Stomach (tissue), 4 donors: Measurements from ENCODE around the gene BCAS3.

Source experiments
- EP300 ChIP-seq: sonication (generic); formaldehyde crosslinking; IDR thresholded peaks from one replicate; pipeline ENCODE4 v1.6.1; 2017; ENCODE audit warnings: antibody characterized with exemption
- POLR2A ChIP-seq, 4 donors: fragments of 450-650 bp; IDR thresholded peaks; one replicate each; pipeline ENCODE4 v1.6.1; 2016; ENCODE audit warnings: antibody characterized with exemption in 4 of 4, control low read depth in 2 of 4, mild to moderate bottlenecking in 1 of 4, moderate library complexity in 1 of 4
- POLR2AphosphoS5 ChIP-seq, 3 donors: sonication (generic); formaldehyde crosslinking; IDR thresholded peaks; one replicate each; pipeline ENCODE4 v1.6.1; 2016; ENCODE audit warnings: antibody characterized with exemption in 3 of 3
- TF ChIP-seq, protein P1 (sequence below), 7 experiments: fragments of 450-650 bp in 4 of 7; fragments of 200-600 bp in 3 of 7; sonication (generic) in 3 of 7; IDR thresholded peaks; one replicate each; pipeline ENCODE4 v1.5.1; 2016 to 2019; ENCODE audit warnings: antibody characterized with exemption in 7 of 7, control low read depth in 2 of 7, mild to moderate bottlenecking in 1 of 7

DNA sequence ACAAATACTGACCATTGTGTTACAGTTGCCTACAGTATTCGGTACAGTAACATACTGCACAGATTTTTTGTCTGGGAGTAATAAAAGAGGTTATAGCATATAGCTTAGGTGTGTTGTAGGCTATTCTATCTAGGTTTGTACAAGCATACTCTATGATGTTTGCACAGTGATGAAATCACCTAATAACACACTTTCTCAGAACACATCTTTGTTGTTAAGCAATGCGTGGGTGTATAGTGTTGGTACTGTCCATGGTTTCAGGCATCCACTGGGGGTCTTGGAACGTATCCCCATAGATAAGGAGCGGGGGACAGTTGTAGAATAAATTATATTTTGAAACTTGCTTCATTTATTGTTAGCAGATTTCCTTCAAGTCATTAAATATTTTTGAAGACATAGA is 428.7 kb downstream of the BCAS3 start:
- no peak for TF ChIP-seq EP300
- TF ChIP-seq, protein P1, sequence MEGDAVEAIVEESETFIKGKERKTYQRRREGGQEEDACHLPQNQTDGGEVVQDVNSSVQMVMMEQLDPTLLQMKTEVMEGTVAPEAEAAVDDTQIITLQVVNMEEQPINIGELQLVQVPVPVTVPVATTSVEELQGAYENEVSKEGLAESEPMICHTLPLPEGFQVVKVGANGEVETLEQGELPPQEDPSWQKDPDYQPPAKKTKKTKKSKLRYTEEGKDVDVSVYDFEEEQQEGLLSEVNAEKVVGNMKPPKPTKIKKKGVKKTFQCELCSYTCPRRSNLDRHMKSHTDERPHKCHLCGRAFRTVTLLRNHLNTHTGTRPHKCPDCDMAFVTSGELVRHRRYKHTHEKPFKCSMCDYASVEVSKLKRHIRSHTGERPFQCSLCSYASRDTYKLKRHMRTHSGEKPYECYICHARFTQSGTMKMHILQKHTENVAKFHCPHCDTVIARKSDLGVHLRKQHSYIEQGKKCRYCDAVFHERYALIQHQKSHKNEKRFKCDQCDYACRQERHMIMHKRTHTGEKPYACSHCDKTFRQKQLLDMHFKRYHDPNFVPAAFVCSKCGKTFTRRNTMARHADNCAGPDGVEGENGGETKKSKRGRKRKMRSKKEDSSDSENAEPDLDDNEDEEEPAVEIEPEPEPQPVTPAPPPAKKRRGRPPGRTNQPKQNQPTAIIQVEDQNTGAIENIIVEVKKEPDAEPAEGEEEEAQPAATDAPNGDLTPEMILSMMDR (IDR thresholded peaks at IDR 0.05): no peak
- TF ChIP-seq POLR2AphosphoS5 (IDR thresholded peaks at IDR 0.05): no peak
- no peak for TF ChIP-seq POLR2A (IDR thresholded peaks at IDR 0.05)
